Loucy (cell line): ENCODE measurements around the gene LOXL1.

Experiments
- H2AFZ ChIP-seq: fragments of 200-600 bp; sonication (generic); 2 replicates; pipeline ENCODE4 v1.6.0; 2016; ENCODE audit warnings: antibody characterized with exemption, mild to moderate bottlenecking, low read length, moderate library complexity
- H3F3A ChIP-seq: fragments of 200-600 bp; 2 replicates; pipeline ENCODE4 v1.6.0; 2016; ENCODE audit warnings: antibody characterized with exemption, low read depth, mild to moderate bottlenecking
- H3K27me3 ChIP-seq: fragments of 200-600 bp; sonication (generic); 2 replicates; pipeline ENCODE4 v1.6.1; 2014; ENCODE audit warnings: low read length, mild to moderate bottlenecking; ENCODE audit not compliant: insufficient read depth, poor library complexity, severe bottlenecking
- H3K36me3 ChIP-seq: fragments of 200-600 bp; sonication (generic); 2 replicates; pipeline ENCODE4 v1.6.1; 2016; ENCODE audit warnings: low read length; ENCODE audit not compliant: insufficient read depth
- H3K4me1 ChIP-seq: fragments of 200-600 bp; sonication (generic); 2 replicates; pipeline ENCODE4 v1.5.1; 2014; ENCODE audit warnings: low read length, mild to moderate bottlenecking; ENCODE audit not compliant: insufficient read depth, poor library complexity, severe bottlenecking
- H3K4me2 ChIP-seq: fragments of 200-600 bp; sonication (generic); 2 replicates; pipeline ENCODE4 v1.6.0; 2014; ENCODE audit warnings: antibody characterized with exemption, low read length, low read depth, mild to moderate bottlenecking; ENCODE audit not compliant: poor library complexity, severe bottlenecking
- H3K4me3 ChIP-seq: fragments of 200-600 bp; sonication (generic); 2 replicates; pipeline ENCODE4 v1.5.1; 2014; ENCODE audit warnings: low read length, mild to moderate bottlenecking, mixed read lengths; ENCODE audit not compliant: poor library complexity, severe bottlenecking
- H3K79me2 ChIP-seq: fragments of 200-600 bp; sonication (generic); 2 replicates; pipeline ENCODE4 v1.6.1; 2014; ENCODE audit warnings: low read length; ENCODE audit not compliant: insufficient read depth
- H3K9ac ChIP-seq: fragments of 200-600 bp; sonication (generic); 2 replicates; pipeline ENCODE4 v1.6.0; 2014; ENCODE audit warnings: mild to moderate bottlenecking, low read depth, low read length, moderate library complexity; ENCODE audit not compliant: poor library complexity, severe bottlenecking
- H3K9me2 ChIP-seq: fragments of 200-600 bp; sonication (generic); replicated peaks from 2 replicates; pipeline ENCODE4 v1.6.1; 2016; ENCODE audit warnings: low read depth, low read length, mixed read lengths
- H3K9me3 ChIP-seq: fragments of 200-600 bp; sonication (generic); 2 replicates; pipeline ENCODE4 v1.6.1; 2014; ENCODE audit warnings: mild to moderate bottlenecking, antibody characterized with exemption, low read length, low read depth; ENCODE audit not compliant: insufficient read depth
- H4K20me1 ChIP-seq: fragments of 200-600 bp; sonication (generic); 2 replicates; pipeline ENCODE4 v1.6.0; 2014; ENCODE audit warnings: antibody characterized with exemption, low read length, mild to moderate bottlenecking; ENCODE audit not compliant: insufficient read depth, poor library complexity, severe bottlenecking
- CTCF ChIP-seq: fragments of 200-600 bp; sonication (generic); conservative IDR thresholded peaks from 2 replicates; pipeline ENCODE4 v1.5.1; 2014; ENCODE audit warnings: mild to moderate bottlenecking, antibody characterized with exemption, low read length
- EZH2phosphoT487 ChIP-seq: fragments of 200-600 bp; IDR thresholded peaks from 2 replicates; pipeline ENCODE4 v1.6.1; 2018; ENCODE audit warnings: antibody characterized with exemption, mild to moderate bottlenecking, moderate library complexity, borderline replicate concordance

LOXL1 gene

GRCh38 chr15:73889053-73889761 lies 37.1 kb upstream of the LOXL1 start:
- no peak overlapping the region for H3K9ac ChIP-seq
- no peaks in the 10 kb centered on the region for H3F3A ChIP-seq
- H3K9me3 ChIP-seq: no peaks in the 10 kb centered on the region; the same call in 1 of the 2 replicates
- H2AFZ ChIP-seq: no peak overlapping the region
- no peaks in the 10 kb centered on the region for H3K36me3 ChIP-seq
- no peaks in the 10 kb centered on the region for H3K9me2 ChIP-seq
- no peaks in the 10 kb centered on the region for H3K4me1 ChIP-seq
- H4K20me1 ChIP-seq: no peaks in the 10 kb centered on the region
- no peak overlapping the region for H3K4me2 ChIP-seq
- H3K4me3 ChIP-seq: no peak overlapping the region
- no peaks in the 10 kb centered on the region for H3K79me2 ChIP-seq
- H3K27me3 ChIP-seq: no peaks in the 10 kb centered on the region
- TF ChIP-seq EZH2phosphoT487: no peak
- TF ChIP-seq CTCF: no peak

- Histone ChIP-seq H3K9ac (no peak overlapping the region), H3K4me3 (no peak overlapping the region), H3F3A (no peaks in the 10 kb centered on the region), H3K79me2 (no peaks in the 10 kb centered on the region), H3K4me2 (no peak overlapping the region), H3K9me2 (no peaks in the 10 kb centered on the region), H3K36me3 (no peaks in the 10 kb centered on the region), H4K20me1 (no peaks in the 10 kb centered on the region), H3K27me3 (no peaks in the 10 kb centered on the region), H3K9me3 (no peaks in the 10 kb centered on the region; the same call in 1 of the 2 replicates), H2AFZ (no peak overlapping the region), H3K4me1 (no peaks in the 10 kb centered on the region)
- no peak for TF ChIP-seq CTCF
- TF ChIP-seq EZH2phosphoT487: no peak
Observed at GRCh38 chr15:73889762-73890124, 36.5 kb upstream of the LOXL1 start.

GRCh38 chr15:73891328-73892315 lies 34.6 kb upstream of the LOXL1 start:
- H3K9me3 ChIP-seq: no peaks in the 10 kb centered on the region; the same call in 1 of the 2 replicates
- no peaks in the 10 kb centered on the region for H3K79me2 ChIP-seq
- no peak overlapping the region for H3K4me2 ChIP-seq
- H3K27me3 ChIP-seq: no peaks in the 10 kb centered on the region
- no peaks in the 10 kb centered on the region for H3F3A ChIP-seq
- H3K9me2 ChIP-seq: no peaks in the 10 kb centered on the region
- no peak overlapping the region for H3K4me3 ChIP-seq
- TF ChIP-seq EZH2phosphoT487: no peak
- TF ChIP-seq CTCF: no peak
- no peak overlapping the region for H2AFZ ChIP-seq
- H3K4me1 ChIP-seq: no peaks in the 10 kb centered on the region
- H3K9ac ChIP-seq: no peak overlapping the region
- no peaks in the 10 kb centered on the region for H3K36me3 ChIP-seq
- no peaks in the 10 kb centered on the region for H4K20me1 ChIP-seq
